ENCODE measurements around the gene EVA1A.

The EVA1A gene

DNA sequence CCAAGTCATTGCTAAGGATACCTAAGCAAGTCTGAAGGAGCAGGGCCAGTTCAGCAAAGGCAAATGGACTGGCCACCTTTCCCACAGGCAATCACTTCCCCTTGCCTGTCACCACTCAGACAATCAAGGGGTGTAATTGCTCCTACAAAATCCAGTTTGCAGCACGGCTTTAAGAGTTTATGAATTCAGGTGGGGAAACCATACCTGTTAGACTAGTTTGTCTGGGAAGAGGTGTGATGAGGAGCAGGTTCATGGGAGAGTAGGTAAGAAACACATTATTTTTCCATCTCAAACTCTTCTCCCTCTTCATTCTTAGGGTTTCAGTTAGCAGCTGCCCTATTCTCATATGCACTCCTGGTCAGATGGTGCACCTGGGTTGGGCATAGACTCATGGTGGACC, 102.5 kb downstream of the EVA1A start:
- DNase-seq (ENCODE audit: extremely low read depth, insufficient read length), result no peak
- H3K27me3 ChIP-seq (replicated peaks; ENCODE audit: control insufficient read depth, insufficient read depth, low read length), result no peaks in the 10 kb centered on the region
- TF ChIP-seq, protein P1, sequence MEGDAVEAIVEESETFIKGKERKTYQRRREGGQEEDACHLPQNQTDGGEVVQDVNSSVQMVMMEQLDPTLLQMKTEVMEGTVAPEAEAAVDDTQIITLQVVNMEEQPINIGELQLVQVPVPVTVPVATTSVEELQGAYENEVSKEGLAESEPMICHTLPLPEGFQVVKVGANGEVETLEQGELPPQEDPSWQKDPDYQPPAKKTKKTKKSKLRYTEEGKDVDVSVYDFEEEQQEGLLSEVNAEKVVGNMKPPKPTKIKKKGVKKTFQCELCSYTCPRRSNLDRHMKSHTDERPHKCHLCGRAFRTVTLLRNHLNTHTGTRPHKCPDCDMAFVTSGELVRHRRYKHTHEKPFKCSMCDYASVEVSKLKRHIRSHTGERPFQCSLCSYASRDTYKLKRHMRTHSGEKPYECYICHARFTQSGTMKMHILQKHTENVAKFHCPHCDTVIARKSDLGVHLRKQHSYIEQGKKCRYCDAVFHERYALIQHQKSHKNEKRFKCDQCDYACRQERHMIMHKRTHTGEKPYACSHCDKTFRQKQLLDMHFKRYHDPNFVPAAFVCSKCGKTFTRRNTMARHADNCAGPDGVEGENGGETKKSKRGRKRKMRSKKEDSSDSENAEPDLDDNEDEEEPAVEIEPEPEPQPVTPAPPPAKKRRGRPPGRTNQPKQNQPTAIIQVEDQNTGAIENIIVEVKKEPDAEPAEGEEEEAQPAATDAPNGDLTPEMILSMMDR (IDR thresholded peaks at IDR 0.05; ENCODE audit: insufficient read depth, low read length, poor library complexity, severe bottlenecking), result no peak

DNA sequence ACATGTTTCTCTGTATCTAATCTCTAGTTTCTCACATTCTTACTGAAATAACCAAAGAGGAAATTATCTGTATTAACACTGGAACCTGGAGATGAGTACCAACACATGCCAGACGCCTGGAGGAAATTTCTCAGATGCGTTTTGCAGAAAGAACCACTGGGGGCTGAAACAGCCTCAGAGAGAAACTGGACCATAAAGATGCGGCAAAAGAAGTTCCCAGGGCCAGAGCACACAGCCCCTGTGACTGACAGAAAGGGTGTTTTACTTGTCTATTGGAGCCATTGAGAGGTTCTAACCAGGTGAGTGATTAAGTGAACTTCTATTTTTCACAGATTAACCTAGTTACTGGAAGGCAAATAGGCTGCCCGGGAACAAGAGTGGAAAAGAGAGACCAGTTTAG, 103.9 kb downstream of the EVA1A start:
- Histone ChIP-seq H3K36me3 (ENCODE audit: control insufficient read depth, insufficient read depth, low read length) (no peaks in the 10 kb centered on the region), H3K4me3 (replicated peaks; ENCODE audit: low read depth, low read length) (no peak overlapping the region), H3K27me3 (replicated peaks; ENCODE audit: control insufficient read depth, insufficient read depth, low read length) (no peaks in the 10 kb centered on the region)
- no peak for DNase-seq (ENCODE audit: extremely low read depth, insufficient read length)
- TF ChIP-seq, protein P1 (IDR thresholded peaks at IDR 0.05; ENCODE audit: insufficient read depth, low read length, poor library complexity, severe bottlenecking), result no peak

More for the DNA sequence above, 102.5 kb downstream of the EVA1A start:
- H3K4me3 ChIP-seq (replicated peaks; ENCODE audit: low read depth, low read length), result no peak overlapping the region
- H3K36me3 ChIP-seq (ENCODE audit: control insufficient read depth, insufficient read depth, low read length), result no peaks in the 10 kb centered on the region

DNA sequence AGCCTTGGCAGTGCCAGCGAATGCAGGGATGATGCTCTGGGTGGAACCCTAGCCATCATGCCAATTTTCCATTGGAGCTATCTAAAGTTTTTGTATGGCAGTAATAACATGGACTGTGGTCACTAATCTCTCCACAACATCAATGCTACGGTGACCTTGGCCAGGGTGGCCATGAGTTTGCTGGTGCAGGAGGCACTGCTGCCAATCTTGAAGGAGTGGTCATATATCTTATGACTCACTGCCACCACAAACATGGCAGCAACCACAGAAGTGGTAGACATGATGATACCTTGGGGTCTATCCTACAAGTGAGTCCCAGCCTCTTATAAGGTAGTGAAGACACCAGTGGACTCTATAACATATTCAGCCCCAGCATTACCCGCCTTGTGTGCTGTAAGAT, 104.6 kb downstream of the EVA1A start:
- H3K27me3 ChIP-seq (replicated peaks; ENCODE audit: control insufficient read depth, insufficient read depth, low read length), result no peaks in the 10 kb centered on the region
- DNase-seq (ENCODE audit: extremely low read depth, insufficient read length), result no peak
- TF ChIP-seq, protein P1 (IDR thresholded peaks at IDR 0.05; ENCODE audit: insufficient read depth, low read length, poor library complexity, severe bottlenecking), result no peak
- H3K36me3 ChIP-seq (ENCODE audit: control insufficient read depth, insufficient read depth, low read length), result no peaks in the 10 kb centered on the region
- H3K4me3 ChIP-seq (replicated peaks; ENCODE audit: low read depth, low read length), result no peak overlapping the region

DNA sequence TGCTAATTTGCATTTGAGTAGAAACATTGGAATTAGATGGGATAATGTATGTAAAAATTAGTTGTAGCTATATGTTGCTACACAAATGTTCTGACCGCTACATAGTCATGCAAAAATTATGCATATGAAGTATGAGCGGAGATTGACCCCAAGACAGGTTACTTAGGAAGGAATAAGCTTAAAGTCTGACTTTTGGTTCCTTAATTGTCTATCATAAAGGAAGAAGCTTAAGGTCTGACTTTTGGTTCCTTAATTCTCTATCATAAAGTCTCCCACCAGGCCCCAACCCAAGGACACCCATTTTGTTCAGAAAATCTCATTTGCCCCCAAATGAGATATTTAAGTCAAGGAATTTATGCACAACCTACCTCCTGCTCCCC, 106.5 kb downstream of the EVA1A start:
- no peaks in the 10 kb centered on the region for H3K36me3 ChIP-seq (ENCODE audit: control insufficient read depth, insufficient read depth, low read length)
- no peak for DNase-seq (ENCODE audit: extremely low read depth, insufficient read length)
- TF ChIP-seq, protein P1 (IDR thresholded peaks at IDR 0.05; ENCODE audit: insufficient read depth, low read length, poor library complexity, severe bottlenecking), result no peak
- no peak overlapping the region for H3K4me3 ChIP-seq (replicated peaks; ENCODE audit: low read depth, low read length)
- H3K27me3 ChIP-seq (replicated peaks; ENCODE audit: control insufficient read depth, insufficient read depth, low read length), result no peaks in the 10 kb centered on the region

DNA sequence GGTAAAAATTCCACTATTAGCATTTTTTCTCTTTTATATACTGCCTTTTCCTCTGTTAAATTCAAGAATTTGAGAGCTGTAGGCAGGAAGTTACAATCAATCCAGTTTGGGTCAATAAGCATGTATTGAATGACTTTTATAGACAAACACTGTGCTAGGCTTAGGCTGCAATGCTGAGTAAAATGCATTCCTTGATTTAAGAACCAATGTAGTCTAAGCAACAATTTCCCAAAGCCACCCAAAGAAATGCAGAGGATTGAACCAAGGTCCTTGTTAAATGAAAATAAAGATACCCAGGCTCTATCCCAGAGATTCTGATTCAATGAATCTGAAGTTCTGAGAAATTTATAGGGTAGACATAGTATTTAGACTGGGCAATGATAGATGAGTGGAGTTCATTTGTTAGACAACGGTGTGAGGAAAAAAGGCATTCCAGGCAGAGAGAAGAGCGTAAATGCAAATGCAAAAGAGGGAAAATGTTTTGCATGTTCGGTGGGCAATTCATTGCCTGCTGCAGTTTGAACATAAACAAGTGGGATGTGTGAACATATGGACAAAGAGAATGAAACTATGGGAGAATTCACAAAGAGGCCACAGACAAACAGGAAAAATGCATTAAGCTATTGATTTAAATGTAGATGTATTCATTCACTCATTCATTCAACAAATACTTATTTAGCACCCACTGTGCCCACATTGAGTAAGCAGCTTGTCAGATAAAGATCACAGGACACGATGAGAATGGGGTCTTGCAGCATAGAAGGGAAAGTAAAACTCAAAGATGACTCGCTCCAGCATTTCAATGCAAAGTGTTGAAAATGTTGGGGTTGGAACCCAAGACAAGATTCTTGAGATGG, 107.1 kb downstream of the EVA1A start:
- H3K36me3 ChIP-seq (ENCODE audit: control insufficient read depth, insufficient read depth, low read length), result no peaks in the 10 kb centered on the region
- H3K27me3 ChIP-seq (replicated peaks; ENCODE audit: control insufficient read depth, insufficient read depth, low read length), result no peaks in the 10 kb centered on the region
- TF ChIP-seq, protein P1 (IDR thresholded peaks at IDR 0.05; ENCODE audit: insufficient read depth, low read length, poor library complexity, severe bottlenecking), result no peak
- H3K4me3 ChIP-seq (replicated peaks; ENCODE audit: low read depth, low read length), result no peak overlapping the region
- no peak for DNase-seq (ENCODE audit: extremely low read depth, insufficient read length)
